KMS-11 (cell line): ENCODE results near the gene KLK1.
A peak's percentile ranks its signal among the peaks of the same experiment; 100 is the strongest.
"Not testable (repeated sequence)": the region's sequence is repeated elsewhere in the genome, so short reads cannot be mapped to it uniquely, and the experiment has no call there.

Experiments
- H2AFZ ChIP-seq: fragments of 200-600 bp; sonication (generic); 2 replicates; pipeline ENCODE4 v1.6.1; 2016; ENCODE audit warnings: antibody characterized with exemption, mixed run types, low read depth
- H3K27ac ChIP-seq: fragments of 200-600 bp; sonication (generic); 2 replicates; pipeline ENCODE4 v1.6.1; 2016; ENCODE audit warnings: mild to moderate bottlenecking, mixed run types
- H3K27me3 ChIP-seq: fragments of 200-600 bp; sonication (generic); 2 replicates; pipeline ENCODE4 v1.6.1; 2017; ENCODE audit warnings: mild to moderate bottlenecking, low read depth, mixed run types, moderate library complexity; ENCODE audit not compliant: insufficient read depth
- H3K36me3 ChIP-seq: fragments of 200-600 bp; sonication (generic); 2 replicates; pipeline ENCODE4 v1.6.1; 2017; ENCODE audit warnings: mild to moderate bottlenecking, mixed run types; ENCODE audit not compliant: insufficient read depth
- H3K4me1 ChIP-seq: fragments of 200-600 bp; sonication (generic); 2 replicates; pipeline ENCODE4 v1.6.1; 2016; ENCODE audit warnings: mild to moderate bottlenecking, low read depth, mixed run types; ENCODE audit not compliant: poor library complexity, severe bottlenecking
- H3K4me2 ChIP-seq: fragments of 200-600 bp; sonication (generic); 2 replicates; pipeline ENCODE4 v1.7.0; 2016; ENCODE audit warnings: mild to moderate bottlenecking, mixed run types
- H3K4me3 ChIP-seq: fragments of 200-600 bp; sonication (generic); IDR thresholded peaks from 2 replicates; pipeline ENCODE4 v1.6.1; 2017; ENCODE audit warnings: low read depth, low read length, mixed read lengths; ENCODE audit not compliant: insufficient read depth
- H3K79me2 ChIP-seq: fragments of 200-600 bp; sonication (generic); 2 replicates; pipeline ENCODE4 v1.6.1; 2016; ENCODE audit warnings: low read depth, mixed run types; ENCODE audit not compliant: insufficient read depth
- H3K9ac ChIP-seq: fragments of 200-600 bp; sonication (generic); 2 replicates; pipeline ENCODE4 v1.6.1; 2016; ENCODE audit warnings: mild to moderate bottlenecking, mixed run types
- H4K20me1 ChIP-seq: fragments of 200-600 bp; sonication (generic); 2 replicates; pipeline ENCODE4 v1.6.1; 2016; ENCODE audit warnings: mild to moderate bottlenecking, mixed run types; ENCODE audit not compliant: insufficient read depth
- CTCF ChIP-seq: fragments of 200-600 bp; sonication (generic); conservative IDR thresholded peaks from 2 replicates; pipeline ENCODE4 v1.6.1; 2017; ENCODE audit warnings: low read depth, mild to moderate bottlenecking, antibody characterized with exemption, low read length, moderate library complexity, mixed read lengths

KLK1 gene

GRCh38 chr19:50812474-50812873 lies 11.1 kb downstream of the KLK1 start:
- no peak overlapping the region for H3K4me3 ChIP-seq
- TF ChIP-seq CTCF: no peak
- H3K4me1 ChIP-seq: no peaks in the 10 kb centered on the region
- H3K4me2 ChIP-seq: no peak overlapping the region
- H3K79me2 ChIP-seq: no peaks in the 10 kb centered on the region
- no peak overlapping the region for H3K27ac ChIP-seq
- H3K36me3 ChIP-seq: no peaks in the 10 kb centered on the region
- no peaks in the 10 kb centered on the region for H4K20me1 ChIP-seq
- peaks cover 15% of the 10 kb centered on the region; the same call in 1 of the 2 replicates for H3K27me3 ChIP-seq
- no peak overlapping the region for H2AFZ ChIP-seq
- H3K9ac ChIP-seq: no peak overlapping the region

GRCh38 chr19:50811622-50812238 lies 11.9 kb downstream of the KLK1 start:
- H3K79me2 ChIP-seq, H3K4me3 ChIP-seq: not testable (repeated sequence)

GRCh38 chr19:50808856-50809255 lies 14.7 kb downstream of the KLK1 start:
- TF ChIP-seq CTCF: no peak
- Histone ChIP-seq H3K4me2 (no peak overlapping the region), H3K4me3 (no peak overlapping the region), H2AFZ (no peak overlapping the region), H3K27me3 (peaks cover 6% of the 10 kb centered on the region; the same call in 1 of the 2 replicates), H3K27ac (no peak overlapping the region), H3K9ac (no peak overlapping the region), H3K79me2 (peaks cover 7% of the 10 kb centered on the region), H4K20me1 (no peaks in the 10 kb centered on the region), H3K4me1 (peaks cover 5% of the 10 kb centered on the region), H3K36me3 (no peaks in the 10 kb centered on the region)

More at GRCh38 chr19:50811622-50812238, 11.9 kb downstream of the KLK1 start:
- not testable (repeated sequence) for H2AFZ ChIP-seq, H3K27me3 ChIP-seq, H3K27ac ChIP-seq, H4K20me1 ChIP-seq, H3K4me2 ChIP-seq, H3K9ac ChIP-seq, H3K4me1 ChIP-seq, H3K36me3 ChIP-seq

- Histone ChIP-seq H2AFZ (peak overlapping the region; percentile 62), H3K9ac (peak overlapping the region; percentile 99), H3K36me3 (peaks cover 12% of the 10 kb centered on the region; the same call in 1 of the 2 replicates), H3K4me2 (peak overlapping the region; percentile 50; the same call in 1 of the 2 replicates), H3K4me3 (no peak overlapping the region), H3K79me2 (peaks cover 46% of the 10 kb centered on the region), H3K27ac (peak overlapping the region; percentile 98), H4K20me1 (peaks cover 17% of the 10 kb centered on the region; the same call in 1 of the 2 replicates), H3K4me1 (peaks cover 23% of the 10 kb centered on the region), H3K27me3 (no peaks in the 10 kb centered on the region; the same call in 1 of the 2 replicates)
- TF ChIP-seq CTCF: no peak
These were observed 18.9 kb downstream of the KLK1 start for GRCh38 chr19:50804420-50805272.
